Measurements from ENCODE around the gene OR5H14. TPM values are rescaled to one million over a fixed set of nuclear protein-coding genes. Genes with fewer than 3 reads are reported as not detected.

Gene OR5H14
- total RNA-seq (2021): not detected in 2 replicates
- long read RNA-seq: 0 reads

GRCh38 chr3:98147179-98147578 is at the start of gene OR5H14:
OR5H14 (plus strand) TSS chr3:98147479; CDS start chr3:98149386, 1,907 bp downstream.
- Histone ChIP-seq H3T11ph (ENCODE audit: low read length) (no peak within 1 kb of the TSS), H4K5ac (ENCODE audit: insufficient read length, low read depth, low read length) (no peak within 1 kb of the TSS), H3K4me1 (ENCODE audit: insufficient read depth, low read length) (no peaks in the 10 kb centered on the region), H2BK5ac (ENCODE audit: insufficient read length, low read length) (no peak within 1 kb of the TSS), H3K79me1 (ENCODE audit: insufficient read depth, low read depth, low read length, poor library complexity, severe bottlenecking) (no peaks in the 10 kb centered on the region), H3K4ac (ENCODE audit: low read depth, low read length) (no peak within 1 kb of the TSS), H4K91ac (ENCODE audit: insufficient read length, low read depth, low read length) (no peak within 1 kb of the TSS), H2BK12ac (ENCODE audit: insufficient read length, low read depth, low read length) (no peak within 1 kb of the TSS), H2BK15ac (ENCODE audit: low read depth, low read length) (no peak within 1 kb of the TSS), H2BK20ac (ENCODE audit: low read depth, low read length, poor library complexity, severe bottlenecking) (no peak within 1 kb of the TSS), H3K4me2 (ENCODE audit: insufficient read depth, insufficient read length, low read length) (no peak within 1 kb of the TSS), H2AK5ac (ENCODE audit: insufficient read length, low read length) (no peak within 1 kb of the TSS), H4K20me1 (ENCODE audit: control insufficient read depth, insufficient read depth, insufficient read length) (no peaks in the 10 kb centered on the region), H3K27ac (ENCODE audit: insufficient read length, low read depth, low read length) (no peak within 1 kb of the TSS), H3K18ac (ENCODE audit: insufficient read length, low read depth, low read length) (no peak within 1 kb of the TSS), H3K23me2 (ENCODE audit: insufficient read length, low read depth, low read length, poor library complexity, severe bottlenecking) (no peaks in the 10 kb centered on the region), H3K27me3 (ENCODE audit: insufficient read depth, low read length) (no peaks in the 10 kb centered on the region), H4K8ac (replicated peaks; ENCODE audit: insufficient read length, low read depth, low read length) (no peak within 1 kb of the TSS), H3K23ac (ENCODE audit: insufficient read length, low read depth, low read length) (no peak within 1 kb of the TSS), H3K14ac (ENCODE audit: insufficient read depth, low read length) (no peak within 1 kb of the TSS), H3K79me2 (ENCODE audit: insufficient read depth, low read length) (no peaks in the 10 kb centered on the region), H3K9ac (ENCODE audit: extremely low read depth, insufficient read length, low read length) (no peak within 1 kb of the TSS), H3K56ac (ENCODE audit: insufficient read length, low read depth, low read length) (no peak within 1 kb of the TSS), H2AFZ (ENCODE audit: low read length) (no peak within 1 kb of the TSS), H3K9me3 (ENCODE audit: control insufficient read depth, low read depth, low read length) (no peaks in the 10 kb centered on the region), H2BK120ac (ENCODE audit: low read depth, low read length, poor library complexity, severe bottlenecking) (peak within 1 kb of the TSS; percentile 61)
- Mint-ChIP-seq H3K36me3 (ENCODE audit: insufficient read depth in 1 of 3, low read depth in 3 of 3) (no peaks in the 10 kb centered on the region), H3K4me3 (no peak within 1 kb of the TSS), H3K27ac (no peak within 1 kb of the TSS), H3K4me1 (no peaks in the 10 kb centered on the region), H3K9me3 (peaks cover 0 to under 1% of the 10 kb centered on the region in 2 experiments; a peak in 1 of 5 replicates), H3K27me3 (ENCODE audit: low read depth) (peaks cover 1% of the 10 kb centered on the region; the same call in 1 of the 2 replicates)
- WGBS (ENCODE audit: extremely low coverage, insufficient read length, low lambda C conversion rate): no CpG with 5 or more reads among the region's 1 CpG
- DNase-seq: no peak
- TF ChIP-seq, protein P1, sequence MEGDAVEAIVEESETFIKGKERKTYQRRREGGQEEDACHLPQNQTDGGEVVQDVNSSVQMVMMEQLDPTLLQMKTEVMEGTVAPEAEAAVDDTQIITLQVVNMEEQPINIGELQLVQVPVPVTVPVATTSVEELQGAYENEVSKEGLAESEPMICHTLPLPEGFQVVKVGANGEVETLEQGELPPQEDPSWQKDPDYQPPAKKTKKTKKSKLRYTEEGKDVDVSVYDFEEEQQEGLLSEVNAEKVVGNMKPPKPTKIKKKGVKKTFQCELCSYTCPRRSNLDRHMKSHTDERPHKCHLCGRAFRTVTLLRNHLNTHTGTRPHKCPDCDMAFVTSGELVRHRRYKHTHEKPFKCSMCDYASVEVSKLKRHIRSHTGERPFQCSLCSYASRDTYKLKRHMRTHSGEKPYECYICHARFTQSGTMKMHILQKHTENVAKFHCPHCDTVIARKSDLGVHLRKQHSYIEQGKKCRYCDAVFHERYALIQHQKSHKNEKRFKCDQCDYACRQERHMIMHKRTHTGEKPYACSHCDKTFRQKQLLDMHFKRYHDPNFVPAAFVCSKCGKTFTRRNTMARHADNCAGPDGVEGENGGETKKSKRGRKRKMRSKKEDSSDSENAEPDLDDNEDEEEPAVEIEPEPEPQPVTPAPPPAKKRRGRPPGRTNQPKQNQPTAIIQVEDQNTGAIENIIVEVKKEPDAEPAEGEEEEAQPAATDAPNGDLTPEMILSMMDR (conservative IDR thresholded peaks at IDR 0.05): no peak

Measured in H9 (cell line).